GM12878 (cell line): Measurements from ENCODE around the gene FABP2. TPM values are rescaled to one million over a fixed set of nuclear protein-coding genes. Genes with fewer than 3 reads are reported as not detected.

Experiments used
- ATAC-seq: fragments of 200-7000 bp; cut with Tn5 transposase; 3 replicates; pipeline ENCODE4 v1.9.1; 2020; ENCODE audit warnings: mild to moderate bottlenecking, moderate library complexity
- BruUV-seq: library from RNA; stranded (reverse); fragments of 400-500 nt; replicated peaks from 2 replicates; lab custom pipeline; 2021; lab: Mats Ljungman, UMichigan
- CTCF ChIA-PET: fragments of 300-600 bp; sonication (Branson Sonifier 250); formaldehyde crosslinking; extraction: SDS; loops from one replicate; lab custom pipeline; 2021; ENCODE audit warnings: inconsistent platforms; lab: Yijun Ruan, JAX
- POLR2A ChIA-PET: fragments of 350-600 bp; formaldehyde crosslinking; extraction: SDS; loops from one replicate; lab custom pipeline; 2021; ENCODE audit warnings: inconsistent platforms; lab: Charles Lee
- RAD21 ChIA-PET: fragments of 300-600 bp; sonication (Branson Sonifier 250); formaldehyde crosslinking; loops from one replicate; lab custom pipeline; 2023; ENCODE audit warnings: antibody characterized with exemption; ENCODE audit not compliant: unreplicated experiment; lab: Charles Lee
- SMC1A ChIA-PET: fragments of 300-600 bp; sonication (Branson Sonifier 250); formaldehyde crosslinking; loops from one replicate; lab custom pipeline; 2023; ENCODE audit not compliant: unreplicated experiment, uncharacterized antibody; lab: Charles Lee
- DNase-seq: peaks from one replicate; pipeline ENCODE4 v3.0.0-alpha.2; 2011; ENCODE audit warnings: low read depth, low spot score
- FAIRE-seq: peaks from 3 replicates; lab custom pipeline; 2011; peaks lifted over from hg19 to GRCh38; lab: Jason Lieb, UNC
- H2AFZ ChIP-seq: 2 replicates; pipeline ENCODE4 v1.6.0; 2011; ENCODE audit warnings: low read depth, low read length, control low read depth; ENCODE audit not compliant: control insufficient read depth
- H3K27ac ChIP-seq: 2 replicates; pipeline ENCODE4 v1.5.1; 2011; ENCODE audit warnings: control low read depth; ENCODE audit not compliant: control insufficient read depth, insufficient read depth
- H3K27me3 ChIP-seq, 2 experiments: replicated peaks in 1 of 2; 2 replicates each; pipeline versions ENCODE4 v1.6.0 to v1.6.1; 2011; ENCODE audit warnings: low read length in 1 of 2; ENCODE audit not compliant: control insufficient read depth in 2 of 2, insufficient read depth in 2 of 2
- H3K36me3 ChIP-seq, 2 experiments: 2 replicates each; pipeline ENCODE4 v1.5.1; 2011; ENCODE audit warnings: low read length in 1 of 2; ENCODE audit not compliant: control insufficient read depth in 2 of 2, insufficient read depth in 2 of 2
- H3K4me1 ChIP-seq: 2 replicates; pipeline ENCODE4 v1.6.1; 2011; ENCODE audit warnings: mild to moderate bottlenecking, low read length, moderate library complexity, mixed read lengths; ENCODE audit not compliant: control insufficient read depth, insufficient read depth
- H3K4me2 ChIP-seq: 2 replicates; pipeline ENCODE4 v1.6.0; 2011; ENCODE audit warnings: control low read depth; ENCODE audit not compliant: control insufficient read depth, insufficient read depth
- H3K4me3 ChIP-seq: fragments of 200-600 bp; sonication (generic); 2 replicates; pipeline ENCODE4 v1.5.1; 2016
- H3K79me2 ChIP-seq: 2 replicates; pipeline ENCODE4 v1.6.0; 2011; ENCODE audit warnings: low read length; ENCODE audit not compliant: control insufficient read depth, insufficient read depth
- H3K9ac ChIP-seq: 2 replicates; pipeline ENCODE4 v1.8.0; 2011; ENCODE audit warnings: low read length, control low read depth, mixed read lengths; ENCODE audit not compliant: control insufficient read depth, insufficient read depth
- H3K9me3 ChIP-seq: replicated peaks from 3 replicates; pipeline ENCODE4 v1.5.1; 2011; ENCODE audit warnings: mild to moderate bottlenecking, low read length; ENCODE audit not compliant: control insufficient read depth, insufficient read depth
- H4K20me1 ChIP-seq: 2 replicates; pipeline ENCODE4 v1.6.0; 2011; ENCODE audit not compliant: control insufficient read depth, insufficient read depth
- CBX5 ChIP-seq: sonication (generic); IDR thresholded peaks from 2 replicates; pipeline ENCODE4 v1.6.1; 2016; ENCODE audit warnings: low read depth, moderate library complexity, mild to moderate bottlenecking, inconsistent platforms
- ESRRA ChIP-seq: IDR thresholded peaks from 2 replicates; pipeline ENCODE4 v1.6.1; 2012; ENCODE audit warnings: mild to moderate bottlenecking, low read length, improper control_type of control experiment
- HSF1 ChIP-seq: fragments of 150-350 bp; IDR thresholded peaks from 2 replicates; pipeline ENCODE4 v1.6.1; 2014; ENCODE audit warnings: mild to moderate bottlenecking, low read depth, low read length
- JUNB ChIP-seq: IDR thresholded peaks from 2 replicates; pipeline ENCODE4 v1.6.1; 2016; ENCODE audit warnings: antibody characterized with exemption, mild to moderate bottlenecking
- NFYB ChIP-seq: IDR thresholded peaks from 2 replicates; pipeline ENCODE4 v1.6.1; 2011; ENCODE audit warnings: low read depth, mild to moderate bottlenecking, low read length, improper control_type of control experiment, moderate library complexity; ENCODE audit not compliant: insufficient read depth
- NRF1 ChIP-seq: conservative IDR thresholded peaks from 2 replicates; pipeline ENCODE4 v1.6.1; 2011; ENCODE audit warnings: mild to moderate bottlenecking, low read depth, low read length, improper control_type of control experiment
- POLR2AphosphoS5 ChIP-seq: IDR thresholded peaks from 2 replicates; pipeline ENCODE4 v1.6.1; 2011; ENCODE audit warnings: mild to moderate bottlenecking, low read length, inconsistent platforms
- SUZ12 ChIP-seq: fragments of 200-600 bp; sonication (generic); IDR thresholded peaks from one replicate; pipeline ENCODE4 v1.6.1; 2018; ENCODE audit warnings: antibody characterized with exemption, mild to moderate bottlenecking; ENCODE audit not compliant: unreplicated experiment
- YY1 ChIP-seq: IDR thresholded peaks from 2 replicates; pipeline ENCODE4 v1.6.1; 2011; ENCODE audit warnings: low read depth, mild to moderate bottlenecking, low read length
- whole genome bisulfite sequencing: methylation state at CpG from one replicate; pipeline ENCODE4 v1.1.6; 2016; ENCODE audit warnings: low lambda C conversion rate; ENCODE audit not compliant: insufficient replicate concordance, insufficient coverage; ENCODE audit errors: missing lambda C conversion rate; 5-methylcytosine and 5-hydroxymethylcytosine counted together
- in situ Hi-C: fragments of 300-500 bp; cut with MboI; formaldehyde crosslinking; loops from 9 replicates; pipeline ENCODE4 v1.14.3; 2018; ENCODE audit warnings: mixed read lengths
- intact Hi-C: fragments of 100-400 bp; cut with micrococcal nuclease; formaldehyde crosslinking; loops from one replicate; pipeline ENCODE4 v1.14.2; 2022; ENCODE audit not compliant: unreplicated experiment
- polyA plus RNA-seq, 11 experiments: library from polyadenylated mRNA; depleted of rRNA in 4 of 11; unstranded in 6 of 11; stranded (reverse) in 5 of 11; fragments of >200 nt; fragmentation: Nextera tagmentation in 4 of 11; fragmentation: Illumina TruSeq in 1 of 11; extraction: Ambion mirVana in 4 of 11; extraction: Trizol in 1 of 11; gene quantifications; 1 replicate in 1 of 11; 2 replicates in 10 of 11; pipeline versions ENCODE4 v1.2.1 to v1.2.3, GENCODE V29; 2011 to 2016; ENCODE audit warnings: inconsistent platforms in 2 of 11, missing spikeins in 2 of 11, low read depth in 1 of 11
- total RNA-seq, 4 experiments: library from RNA; depleted of rRNA in 3 of 4; stranded (reverse); fragments of >200 nt in 3 of 4; fragmentation: Illumina TruSeq in 1 of 4; extraction: Trizol in 1 of 4; gene quantifications; 2 replicates each; pipeline versions ENCODE4 v1.2.1 to v1.2.3, GENCODE V29; 2013 to 2021
- TF ChIP-seq, protein P1 (sequence below): fragments of 150-350 bp; IDR thresholded peaks from 2 replicates; pipeline ENCODE4 v1.6.1; 2016; ENCODE audit warnings: low read depth, low read length
- TF ChIP-seq, protein P2 (sequence below): fragments of 450-650 bp; formaldehyde crosslinking; IDR thresholded peaks from 2 replicates; pipeline ENCODE4 v1.5.0; 2022; ENCODE audit warnings: mild to moderate bottlenecking, missing genetic modification characterization

FABP2 gene
- total and polyA plus RNA-seq, 10 of the 15 experiments (the other 5 are each of a cell fraction or from before 2014, with no cell fraction given), result not detected

DNA sequence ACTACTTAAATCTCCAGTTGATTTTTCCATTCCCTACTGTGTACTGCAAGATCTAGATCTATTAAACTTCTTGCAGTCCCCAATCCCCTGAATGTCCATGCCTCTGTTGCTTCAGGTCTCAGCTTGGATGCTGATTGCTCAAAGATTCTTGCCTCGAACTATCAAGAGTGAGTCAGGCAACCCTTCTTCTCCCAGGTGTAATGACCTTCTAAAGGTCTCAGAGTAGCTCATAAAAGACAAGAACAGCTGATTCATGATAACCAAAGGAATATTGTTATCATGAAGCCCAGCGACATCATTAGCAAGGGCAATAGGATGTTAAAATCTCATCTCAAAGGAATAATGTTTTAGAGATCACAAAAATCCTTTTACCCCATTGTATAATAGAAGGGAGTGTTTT, 6.8 kb upstream of the FABP2 start:
- no peak for ATAC-seq
- SMC1A ChIA-PET, result interaction anchor here (1.2 kb wide), 1 partner anchor 8 kb away, joined by 3 read pairs; no protein-coding TSS in a partner anchor
- H3K27ac ChIP-seq, result no peak overlapping the region
- intact Hi-C loops (no loop called here), in situ Hi-C loops (no loop called here)
- no peaks in the 10 kb centered on the region for H3K79me2 ChIP-seq
- FAIRE-seq, result no peak
- no peak for DNase-seq
- H3K27me3 ChIP-seq, result no peaks in the 10 kb centered on the region; a peak in 1 of 4 replicates
- no peaks in the 10 kb centered on the region for H3K36me3 ChIP-seq
- H3K4me2 ChIP-seq, result no peak overlapping the region
- no TSS peak for BruUV-seq
- POLR2A ChIA-PET, result no interaction called here
- H3K4me1 ChIP-seq, result no peaks in the 10 kb centered on the region
- CTCF ChIA-PET, result no interaction called here
- 44% methylated on average over 2 of the region's 2 CpGs for WGBS
- RAD21 ChIA-PET, result no interaction called here
- H3K9ac ChIP-seq, result no peak overlapping the region
- H3K9me3 ChIP-seq, result no peaks in the 10 kb centered on the region
- no peak overlapping the region for H3K4me3 ChIP-seq
- no peaks in the 10 kb centered on the region for H4K20me1 ChIP-seq
- TF ChIP-seq SUZ12 (no peak), JUNB (no peak), POLR2AphosphoS5 (no peak), HSF1 (no peak), NFYB (no peak), ESRRA (no peak), NRF1 (no peak), YY1 (no peak), CBX5 (no peak)
- TF ChIP-seq, protein P1, sequence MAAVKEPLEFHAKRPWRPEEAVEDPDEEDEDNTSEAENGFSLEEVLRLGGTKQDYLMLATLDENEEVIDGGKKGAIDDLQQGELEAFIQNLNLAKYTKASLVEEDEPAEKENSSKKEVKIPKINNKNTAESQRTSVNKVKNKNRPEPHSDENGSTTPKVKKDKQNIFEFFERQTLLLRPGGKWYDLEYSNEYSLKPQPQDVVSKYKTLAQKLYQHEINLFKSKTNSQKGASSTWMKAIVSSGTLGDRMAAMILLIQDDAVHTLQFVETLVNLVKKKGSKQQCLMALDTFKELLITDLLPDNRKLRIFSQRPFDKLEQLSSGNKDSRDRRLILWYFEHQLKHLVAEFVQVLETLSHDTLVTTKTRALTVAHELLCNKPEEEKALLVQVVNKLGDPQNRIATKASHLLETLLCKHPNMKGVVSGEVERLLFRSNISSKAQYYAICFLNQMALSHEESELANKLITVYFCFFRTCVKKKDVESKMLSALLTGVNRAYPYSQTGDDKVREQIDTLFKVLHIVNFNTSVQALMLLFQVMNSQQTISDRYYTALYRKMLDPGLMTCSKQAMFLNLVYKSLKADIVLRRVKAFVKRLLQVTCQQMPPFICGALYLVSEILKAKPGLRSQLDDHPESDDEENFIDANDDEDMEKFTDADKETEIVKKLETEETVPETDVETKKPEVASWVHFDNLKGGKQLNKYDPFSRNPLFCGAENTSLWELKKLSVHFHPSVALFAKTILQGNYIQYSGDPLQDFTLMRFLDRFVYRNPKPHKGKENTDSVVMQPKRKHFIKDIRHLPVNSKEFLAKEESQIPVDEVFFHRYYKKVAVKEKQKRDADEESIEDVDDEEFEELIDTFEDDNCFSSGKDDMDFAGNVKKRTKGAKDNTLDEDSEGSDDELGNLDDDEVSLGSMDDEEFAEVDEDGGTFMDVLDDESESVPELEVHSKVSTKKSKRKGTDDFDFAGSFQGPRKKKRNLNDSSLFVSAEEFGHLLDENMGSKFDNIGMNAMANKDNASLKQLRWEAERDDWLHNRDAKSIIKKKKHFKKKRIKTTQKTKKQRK, result no peak
- TF ChIP-seq, protein P2, sequence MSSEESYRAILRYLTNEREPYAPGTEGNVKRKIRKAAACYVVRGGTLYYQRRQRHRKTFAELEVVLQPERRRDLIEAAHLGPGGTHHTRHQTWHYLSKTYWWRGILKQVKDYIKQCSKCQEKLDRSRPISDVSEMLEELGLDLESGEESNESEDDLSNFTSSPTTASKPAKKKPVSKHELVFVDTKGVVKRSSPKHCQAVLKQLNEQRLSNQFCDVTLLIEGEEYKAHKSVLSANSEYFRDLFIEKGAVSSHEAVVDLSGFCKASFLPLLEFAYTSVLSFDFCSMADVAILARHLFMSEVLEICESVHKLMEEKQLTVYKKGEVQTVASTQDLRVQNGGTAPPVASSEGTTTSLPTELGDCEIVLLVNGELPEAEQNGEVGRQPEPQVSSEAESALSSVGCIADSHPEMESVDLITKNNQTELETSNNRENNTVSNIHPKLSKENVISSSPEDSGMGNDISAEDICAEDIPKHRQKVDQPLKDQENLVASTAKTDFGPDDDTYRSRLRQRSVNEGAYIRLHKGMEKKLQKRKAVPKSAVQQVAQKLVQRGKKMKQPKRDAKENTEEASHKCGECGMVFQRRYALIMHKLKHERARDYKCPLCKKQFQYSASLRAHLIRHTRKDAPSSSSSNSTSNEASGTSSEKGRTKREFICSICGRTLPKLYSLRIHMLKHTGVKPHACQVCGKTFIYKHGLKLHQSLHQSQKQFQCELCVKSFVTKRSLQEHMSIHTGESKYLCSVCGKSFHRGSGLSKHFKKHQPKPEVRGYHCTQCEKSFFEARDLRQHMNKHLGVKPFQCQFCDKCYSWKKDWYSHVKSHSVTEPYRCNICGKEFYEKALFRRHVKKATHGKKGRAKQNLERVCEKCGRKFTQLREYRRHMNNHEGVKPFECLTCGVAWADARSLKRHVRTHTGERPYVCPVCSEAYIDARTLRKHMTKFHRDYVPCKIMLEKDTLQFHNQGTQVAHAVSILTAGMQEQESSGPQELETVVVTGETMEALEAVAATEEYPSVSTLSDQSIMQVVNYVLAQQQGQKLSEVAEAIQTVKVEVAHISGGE (CRISPR knock-in tag), result no peak
- no peak overlapping the region for H2AFZ ChIP-seq
